Measurements from ENCODE around the gene MYO3B.
"Not testable (repeated sequence)": the region's sequence is repeated elsewhere in the genome, so short reads cannot be mapped to it uniquely, and the experiment has no call there.

MYO3B gene

DNA sequence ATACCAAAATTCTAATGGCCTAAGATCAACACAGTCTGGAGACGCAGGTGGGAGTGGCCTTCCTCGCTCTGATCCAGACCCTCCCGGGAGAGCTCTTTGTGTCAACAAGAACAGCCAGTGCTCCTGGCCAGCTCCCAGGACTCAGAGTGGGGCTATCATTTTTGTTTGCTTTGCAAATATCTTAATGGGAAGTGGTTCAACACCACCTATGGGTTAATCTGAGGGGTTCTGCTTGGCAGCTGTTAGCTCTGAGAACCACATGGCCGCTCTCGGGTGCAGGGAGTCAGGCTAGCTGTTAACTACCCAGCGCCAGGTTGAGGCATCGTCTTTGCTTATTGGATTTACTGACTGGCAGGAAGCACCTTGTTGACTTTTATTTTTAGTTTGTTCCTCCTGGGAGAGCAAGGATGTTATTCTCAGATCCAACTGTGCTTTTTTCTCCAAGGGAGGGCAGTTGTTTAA lies 352.4 kb downstream of the MYO3B start:
- peak; percentile 98 for DNase-seq

DNA sequence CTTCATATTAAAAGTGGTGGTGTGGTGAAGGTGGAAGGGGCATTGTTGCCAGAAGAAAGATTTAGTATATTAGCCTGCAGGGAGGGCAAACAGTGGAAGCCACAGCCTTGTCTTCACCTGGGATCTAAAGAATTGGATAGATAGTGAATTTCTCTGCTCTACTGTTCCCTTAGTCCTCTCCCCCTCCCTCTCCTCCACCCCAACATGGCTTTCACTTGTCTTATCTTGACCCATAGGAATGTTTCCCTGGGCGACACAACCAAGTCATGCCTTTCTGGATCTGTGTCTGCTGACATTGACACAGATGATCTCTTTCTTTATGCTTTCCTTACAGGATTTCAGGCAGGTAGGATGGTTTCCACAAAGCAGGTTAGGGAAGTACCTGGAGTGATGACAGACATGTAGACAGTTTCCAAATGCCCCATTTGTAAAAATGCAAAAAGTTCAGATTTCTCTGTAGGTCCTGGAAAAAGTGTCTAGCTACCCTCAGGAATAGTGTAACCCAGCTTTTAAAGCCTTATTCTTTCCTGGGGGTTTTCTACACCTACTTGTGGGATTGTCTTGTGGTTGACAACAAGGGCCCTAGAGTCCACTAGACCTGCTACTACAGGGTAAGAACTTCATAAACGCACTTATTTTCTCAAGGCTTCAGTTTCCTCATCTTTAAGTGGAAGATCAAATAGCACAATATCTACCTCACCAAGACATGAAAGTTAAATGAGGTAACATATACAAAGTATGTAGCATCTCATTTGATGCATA lies 353.0 kb downstream of the MYO3B start:
- no peak for DNase-seq

DNA sequence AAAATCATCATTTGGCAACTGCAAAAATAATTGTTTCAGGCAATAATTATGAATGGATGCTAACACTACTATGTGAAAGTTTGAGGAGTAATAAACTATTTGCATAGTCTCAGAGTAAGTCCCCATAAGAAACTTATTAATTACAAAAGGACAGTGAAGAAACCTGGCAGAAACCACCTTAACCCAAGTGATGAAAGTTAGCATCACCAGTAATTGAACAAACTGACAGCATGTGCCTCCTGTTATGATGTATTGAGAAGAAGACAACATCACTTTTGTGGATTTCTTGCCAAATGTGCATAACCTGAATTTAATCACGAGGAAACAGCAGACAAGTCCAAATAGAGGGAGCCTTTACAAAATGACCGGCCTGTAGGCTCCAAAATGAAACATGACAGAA lies 353.9 kb downstream of the MYO3B start:
- no peak for DNase-seq

DNA sequence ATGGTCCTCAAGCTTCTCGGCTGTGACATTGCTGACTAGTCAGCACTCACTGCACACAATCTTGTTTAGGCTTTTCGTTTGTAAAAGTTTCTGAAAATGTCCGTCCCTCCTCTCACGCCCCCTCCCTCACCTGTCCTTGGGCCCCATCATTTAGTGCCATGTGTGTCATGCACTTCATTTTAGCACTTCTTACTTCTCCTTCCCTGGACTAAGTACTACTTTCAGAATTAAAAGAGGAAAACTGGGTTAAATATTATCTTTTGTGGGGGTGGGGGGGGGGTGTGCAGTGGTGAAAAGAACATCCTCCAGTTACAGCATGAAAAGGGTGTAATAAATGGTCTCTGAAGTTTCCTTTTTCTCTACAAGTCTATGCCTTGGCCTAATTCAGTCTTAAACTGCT lies 355.2 kb downstream of the MYO3B start:
- DNase-seq, result no peak

DNA sequence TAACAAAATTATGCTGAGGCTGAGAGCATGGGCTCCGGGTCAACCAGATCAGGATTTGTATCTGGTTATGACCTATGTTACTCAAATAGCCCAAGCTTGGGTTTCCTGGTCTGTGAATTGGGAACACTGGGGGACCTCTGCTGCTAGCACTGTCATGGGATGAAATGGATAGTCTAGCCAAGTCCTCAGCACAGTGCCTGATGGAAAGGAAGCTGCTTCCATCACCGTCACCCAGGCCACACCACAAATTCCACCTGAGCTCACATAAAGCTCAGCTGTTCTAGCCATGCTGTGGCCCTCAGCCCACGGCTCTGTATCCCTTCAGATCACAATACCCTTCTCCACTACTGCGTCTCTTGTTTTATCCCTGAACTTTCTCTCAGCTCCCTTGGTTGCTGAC lies 357.6 kb downstream of the MYO3B start:
- no peak for DNase-seq

DNA sequence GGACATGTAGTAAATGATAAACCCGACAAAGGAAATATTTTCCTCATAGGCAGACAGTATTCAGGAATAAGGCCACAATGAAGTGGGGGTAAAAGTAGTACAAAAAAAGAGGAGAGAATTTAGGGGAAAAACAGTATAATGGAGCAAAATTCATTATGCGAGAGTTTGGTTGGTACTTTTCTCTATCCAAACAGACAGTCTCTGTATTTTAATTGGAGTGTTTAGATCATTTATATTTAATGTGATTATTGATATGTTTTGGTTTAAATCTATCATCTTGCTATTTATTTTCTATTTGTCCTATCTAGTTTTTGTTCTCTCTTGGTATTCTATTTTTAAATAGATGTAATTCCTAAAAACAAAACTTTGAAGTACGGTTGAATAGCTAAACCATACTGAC lies 366.9 kb downstream of the MYO3B start:
- DNase-seq, result no peak

DNA sequence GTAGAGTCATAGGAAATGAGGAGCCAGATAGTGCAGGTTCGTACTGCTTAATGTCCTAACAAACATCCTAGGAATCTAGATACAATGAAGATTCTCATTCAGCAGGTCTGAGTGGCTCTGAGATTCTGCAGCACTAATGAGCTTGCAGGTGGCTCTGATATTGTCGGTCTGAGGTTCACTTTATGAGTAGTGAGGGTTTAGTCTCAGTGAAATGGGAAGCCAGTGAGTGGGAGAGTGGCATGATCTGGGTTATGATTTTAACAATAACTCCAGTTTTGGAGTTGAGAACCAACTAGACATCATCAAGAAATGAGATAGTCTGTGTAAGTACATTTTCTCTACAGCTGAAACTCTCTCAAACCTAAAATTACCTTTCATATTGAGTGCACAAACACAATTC lies 370.4 kb downstream of the MYO3B start:
- DNase-seq, result no peak

DNA sequence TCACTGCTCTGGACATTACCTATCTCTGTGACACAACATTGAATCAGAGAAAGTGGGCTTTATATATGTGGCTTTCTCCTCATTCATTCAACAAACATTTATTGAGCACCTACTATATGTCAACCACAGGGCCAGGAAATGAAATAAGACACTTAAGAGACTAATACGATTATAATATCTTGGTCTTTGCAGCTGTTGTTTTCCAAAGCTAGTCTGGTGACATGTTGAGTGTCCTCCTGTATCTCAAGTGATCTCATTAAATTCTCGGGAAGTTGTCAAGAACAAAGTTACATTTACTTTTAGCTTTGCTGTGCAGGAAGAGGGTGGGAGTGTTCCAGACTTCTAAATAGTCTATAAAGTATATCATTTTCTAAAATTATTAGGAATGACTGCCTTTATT lies 372.6 kb downstream of the MYO3B start:
- no peak for DNase-seq

DNA sequence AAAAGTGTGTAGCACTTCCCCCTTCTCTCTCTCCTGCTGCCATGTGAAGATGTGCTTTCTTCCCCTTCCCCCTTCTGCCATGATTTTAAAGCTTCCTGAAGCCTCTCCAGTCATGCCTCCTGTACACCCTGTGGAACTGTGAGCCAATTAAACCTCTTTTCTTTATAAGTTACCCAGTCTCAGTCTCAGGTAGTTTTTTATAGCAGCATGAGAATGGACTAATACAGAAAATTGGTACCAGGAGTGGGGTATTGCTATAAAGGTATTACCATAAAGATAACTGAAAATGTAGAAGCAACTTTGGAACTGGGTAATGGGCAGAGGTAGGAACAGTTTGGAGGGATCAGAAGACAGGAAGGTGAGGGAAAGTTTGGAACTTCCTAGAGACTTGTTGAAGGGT lies 374.0 kb downstream of the MYO3B start:
- not testable (repeated sequence) for DNase-seq

DNA sequence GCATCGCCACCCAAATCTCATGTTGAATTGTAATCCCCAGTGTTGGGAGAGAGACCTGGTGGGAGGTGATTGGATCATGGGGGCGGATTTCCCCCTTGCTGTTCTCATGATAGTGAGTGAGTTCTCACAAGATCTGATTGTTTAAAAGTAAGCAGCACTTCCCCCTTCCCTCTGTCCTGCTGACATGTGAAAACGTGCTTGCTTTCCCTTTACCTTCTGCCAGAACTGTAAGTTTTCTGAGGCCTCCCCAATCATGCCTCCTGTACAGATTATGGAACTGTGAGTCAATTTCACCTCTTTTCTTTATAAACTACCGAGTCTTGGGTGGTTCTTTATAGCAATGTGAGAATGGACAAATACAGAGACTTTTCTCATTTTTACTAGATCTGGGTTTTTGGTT lies 375.8 kb downstream of the MYO3B start:
- DNase-seq, result no peak

DNA sequence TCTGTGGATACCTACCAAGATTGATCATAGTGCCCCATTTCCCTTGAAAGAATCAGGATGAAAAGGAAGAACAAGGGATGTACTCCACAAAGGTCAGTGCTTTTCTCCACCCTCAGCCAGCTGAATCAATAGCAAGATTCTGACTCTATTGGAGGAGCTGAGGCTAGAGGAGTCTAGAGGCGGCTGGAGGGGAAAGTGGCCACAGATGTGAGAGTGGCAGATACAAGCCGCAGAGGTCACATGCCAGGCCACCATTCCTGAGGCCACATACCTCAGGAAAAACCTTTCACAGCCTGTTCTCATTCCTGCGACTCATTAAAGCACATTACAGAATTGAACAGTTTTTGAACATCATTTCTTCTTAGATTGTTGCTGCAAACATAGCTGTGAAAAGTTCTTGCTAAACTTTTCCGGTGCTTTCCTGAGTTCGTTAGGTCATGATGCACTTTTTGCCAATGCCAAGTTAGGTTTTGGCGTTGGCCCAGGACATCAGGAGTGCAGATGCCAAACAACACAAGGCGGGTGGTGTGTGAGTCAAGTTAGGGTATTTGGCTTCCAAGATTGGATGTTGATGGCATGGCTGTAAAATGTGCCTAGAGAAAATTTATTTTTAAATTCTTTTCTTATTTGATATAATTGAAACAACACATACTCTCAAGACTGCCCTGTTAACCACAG lies 376.5 kb downstream of the MYO3B start:
- no peak for DNase-seq

DNA sequence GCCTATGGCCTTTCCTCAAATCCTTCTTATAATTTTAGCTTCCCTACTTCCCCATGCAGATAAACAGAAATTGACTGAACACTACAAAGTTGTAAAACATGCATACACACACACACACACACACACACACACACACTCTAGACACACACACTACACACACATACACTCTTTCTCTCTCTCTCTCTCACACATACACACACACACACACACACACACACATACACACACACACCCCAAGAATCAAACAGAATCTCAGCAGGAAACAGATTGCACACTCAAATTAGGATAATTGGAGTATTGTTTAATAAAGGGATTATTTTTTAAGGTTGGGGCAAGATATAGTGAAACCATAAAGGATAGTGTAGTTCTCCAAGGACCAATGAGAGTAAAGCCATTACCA lies 385.0 kb downstream of the MYO3B start:
- DNase-seq, result no peak

DNA sequence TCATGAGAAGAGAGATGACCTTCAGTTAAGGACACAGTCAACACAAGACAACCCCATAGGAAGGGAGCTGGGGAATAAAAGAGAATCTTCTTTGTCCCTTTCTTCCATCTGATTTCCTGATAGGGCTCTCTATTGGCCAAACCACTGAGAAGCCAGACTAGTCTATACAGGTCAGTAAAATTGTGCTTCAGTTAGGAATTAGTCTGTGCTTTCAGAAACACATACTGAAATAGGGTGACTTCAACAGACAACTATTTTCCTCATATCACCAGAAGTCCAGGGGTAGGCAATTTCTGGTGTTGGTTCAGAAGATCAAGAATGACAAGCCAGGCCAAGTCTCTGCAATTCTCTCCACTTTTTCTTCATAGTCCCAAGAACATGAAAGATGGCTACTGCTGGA lies 385.5 kb downstream of the MYO3B start:
- DNase-seq, result no peak

DNA sequence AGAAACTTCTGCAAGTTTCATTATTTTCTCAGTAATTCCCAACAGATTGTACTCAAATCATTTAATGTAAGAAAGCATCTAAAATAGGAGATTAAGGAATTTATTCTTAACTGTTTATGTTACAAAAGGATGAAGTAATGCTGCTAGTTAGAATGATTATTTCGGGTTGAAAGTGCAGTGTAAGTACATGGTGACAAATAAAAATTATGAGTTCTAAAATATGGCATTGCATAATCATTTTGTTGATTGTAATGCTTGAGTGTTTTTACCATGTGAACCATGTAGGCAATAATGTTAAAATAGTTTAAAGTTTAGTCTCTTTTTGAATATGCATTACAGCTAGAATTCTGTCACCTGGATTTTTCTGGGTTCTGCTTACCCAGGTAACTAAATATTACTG lies 388.2 kb downstream of the MYO3B start:
- DNase-seq, result no peak

DNA sequence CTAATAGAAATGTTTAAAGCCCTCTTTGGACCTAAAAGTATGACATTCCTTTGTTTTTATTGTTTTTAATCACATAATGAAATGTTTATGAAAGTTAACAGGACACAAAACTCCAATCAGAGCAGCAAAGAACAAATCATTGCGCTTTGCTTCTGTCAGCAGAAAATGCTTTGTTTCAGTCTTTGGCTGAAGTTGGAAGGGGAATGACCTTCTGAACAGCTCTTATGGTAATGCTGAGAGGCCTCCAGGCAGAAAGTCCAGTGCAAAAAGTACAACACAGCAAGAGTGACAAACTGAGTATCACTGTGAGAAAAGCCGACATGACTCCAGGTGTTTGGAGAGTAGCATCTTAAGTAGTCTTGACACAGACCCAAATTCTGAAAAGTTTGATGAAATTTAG lies 389.5 kb downstream of the MYO3B start:
- no peak for DNase-seq

DNA sequence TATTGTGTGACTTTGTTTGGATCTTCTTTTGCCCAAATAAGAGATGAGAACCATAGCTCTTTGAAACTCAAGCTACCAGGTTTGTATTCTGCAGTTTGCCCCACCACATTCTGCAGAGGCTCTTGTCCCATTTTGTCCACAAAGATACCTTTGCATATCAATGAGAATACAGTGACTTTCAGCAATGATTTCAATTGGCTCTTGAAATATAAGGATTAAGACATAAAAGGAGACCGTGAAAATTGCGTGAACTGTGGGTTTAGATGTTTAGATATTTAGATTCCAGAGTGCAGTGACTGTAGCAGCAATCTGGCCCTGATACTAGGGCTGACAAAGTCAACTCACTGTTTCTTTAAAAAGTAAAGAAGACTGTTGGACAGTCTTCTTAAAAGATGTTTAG lies 390.6 kb downstream of the MYO3B start:
- DNase-seq, result no peak

DNA sequence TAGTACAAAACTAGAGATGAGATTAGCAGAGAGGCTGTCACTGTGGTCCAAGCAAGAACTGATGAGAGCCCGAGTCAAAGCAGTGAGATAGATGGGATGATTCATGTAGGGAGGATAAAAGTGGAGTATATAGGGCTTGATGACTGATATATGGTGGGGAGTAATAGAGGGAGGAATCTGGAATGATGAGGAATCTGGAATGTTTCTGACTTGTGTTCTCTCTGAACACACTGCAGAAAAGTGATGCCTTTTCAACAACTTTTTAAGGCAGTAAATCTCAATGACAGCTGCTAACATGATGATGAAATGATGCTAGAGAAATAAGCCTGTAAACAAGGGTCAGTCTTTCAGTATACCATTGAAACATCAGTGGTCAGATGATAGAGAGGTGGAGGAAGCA lies 393.7 kb downstream of the MYO3B start:
- DNase-seq, result no peak

DNA sequence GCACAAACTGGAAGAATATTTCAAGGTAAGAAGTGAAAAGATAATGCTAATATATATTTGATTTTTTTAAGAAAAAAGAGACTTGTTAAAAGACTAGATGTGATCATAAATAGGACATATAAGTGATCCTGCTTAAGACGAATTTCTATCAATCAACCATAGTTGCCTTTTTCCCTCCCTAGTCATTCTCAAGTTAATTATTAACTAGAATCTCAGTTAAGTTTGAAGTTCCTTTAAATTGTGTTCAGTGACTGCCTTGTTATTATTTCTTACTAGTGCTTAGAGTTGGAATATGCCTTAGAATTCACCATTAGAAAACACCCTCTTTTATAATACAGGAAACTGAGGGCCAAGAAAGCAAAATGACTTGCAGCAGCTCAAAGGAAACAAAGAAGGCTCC lies 395.7 kb downstream of the MYO3B start:
- no peak for DNase-seq

DNA sequence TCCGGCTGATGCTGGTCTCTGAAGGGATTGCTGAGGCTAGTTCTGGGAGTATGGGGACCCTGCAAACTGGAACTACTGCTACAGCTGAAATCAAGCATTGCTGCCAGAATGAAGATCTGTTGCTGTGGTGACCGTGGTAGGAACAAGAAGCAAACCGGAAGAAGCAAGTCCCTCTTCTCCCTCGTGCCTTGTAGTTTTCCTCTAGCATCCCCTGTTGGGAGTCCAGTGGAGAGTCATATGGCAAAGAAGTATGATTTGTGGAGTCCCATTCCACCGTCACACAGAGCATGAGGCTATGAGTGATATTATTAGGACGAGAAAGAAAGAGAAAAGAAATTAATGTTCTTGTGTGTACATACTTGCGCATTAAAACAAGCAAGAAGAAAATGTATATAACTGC lies 398.3 kb downstream of the MYO3B start:
- DNase-seq, result no peak

DNA sequence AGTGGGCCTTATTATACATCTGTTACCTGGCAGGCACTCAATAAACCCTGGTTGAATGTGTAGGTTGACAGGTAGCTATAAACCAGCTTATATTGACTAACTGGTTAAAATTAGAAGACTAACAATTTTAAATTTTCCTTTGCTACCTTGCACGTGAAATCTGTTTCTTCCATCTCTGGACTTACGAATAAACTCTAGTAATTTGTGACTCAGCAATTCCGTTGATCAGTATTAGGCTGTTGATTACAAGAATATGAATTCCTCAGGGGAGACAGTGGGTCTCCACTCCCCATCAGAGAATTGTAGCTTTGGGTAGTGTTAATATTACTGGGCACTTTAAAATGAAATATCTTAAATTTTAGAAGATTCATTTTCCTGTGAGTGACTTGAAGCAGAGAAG lies 399.4 kb downstream of the MYO3B start:
- no peak for DNase-seq

DNA sequence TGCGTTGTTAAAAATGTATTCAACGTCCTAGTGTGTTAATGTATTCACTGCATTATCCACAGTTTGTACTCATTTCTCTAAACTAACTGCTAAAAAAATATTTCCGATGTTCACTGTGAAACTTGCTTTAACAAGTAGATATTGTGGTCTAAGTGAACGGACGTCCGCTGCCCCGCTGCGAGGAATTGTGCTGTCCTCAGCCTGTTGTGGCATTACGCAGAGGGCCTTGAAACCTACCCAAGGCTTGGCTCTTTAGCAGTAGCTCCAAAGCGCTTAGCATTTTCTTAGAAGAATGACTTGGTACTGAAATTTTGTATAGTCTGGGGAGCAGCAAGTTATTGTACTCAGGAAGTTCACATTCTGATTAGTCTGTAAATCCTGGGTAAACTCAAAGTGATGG lies 400.7 kb downstream of the MYO3B start:
- no peak for DNase-seq

DNA sequence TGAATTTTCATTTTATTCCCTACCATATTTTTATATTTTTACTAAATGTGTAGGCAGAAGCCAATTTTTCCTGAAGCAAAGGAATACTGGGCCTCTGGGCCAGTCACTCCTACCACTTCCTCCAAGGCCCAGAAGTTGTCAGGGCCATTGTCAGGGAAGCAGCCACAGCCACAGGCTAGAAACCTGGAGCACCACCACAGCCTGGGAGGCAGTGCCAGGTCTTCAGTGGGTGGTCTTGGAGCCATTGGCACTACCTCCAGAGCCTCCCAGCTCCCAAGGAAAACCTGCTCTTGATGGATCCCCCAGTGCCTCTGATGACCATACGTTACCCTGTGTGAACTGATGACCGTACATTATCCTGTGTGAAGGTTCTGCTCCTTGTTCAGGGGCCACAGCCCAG lies 401.6 kb downstream of the MYO3B start:
- no peak for DNase-seq

DNA sequence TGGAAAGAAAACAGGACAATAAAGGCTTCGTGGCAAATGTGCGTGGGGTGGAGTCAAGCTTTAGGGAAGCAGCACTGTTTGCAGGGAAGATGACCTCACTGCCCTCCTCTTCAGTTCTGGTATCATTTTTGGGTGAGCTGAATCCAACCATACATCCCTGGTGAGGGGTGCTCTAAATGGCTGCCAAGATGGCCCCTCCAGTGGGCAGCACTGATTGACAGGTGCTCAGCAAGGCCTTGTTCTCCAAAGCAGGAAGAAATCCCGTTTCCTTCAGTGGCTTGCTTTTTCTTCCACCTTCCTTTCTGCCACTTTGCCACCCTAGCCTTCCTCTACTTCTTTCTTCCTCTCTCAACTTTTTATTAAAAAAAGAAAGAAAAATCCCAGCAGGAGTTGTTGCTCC lies 404.4 kb downstream of the MYO3B start:
- no peak for DNase-seq

DNA sequence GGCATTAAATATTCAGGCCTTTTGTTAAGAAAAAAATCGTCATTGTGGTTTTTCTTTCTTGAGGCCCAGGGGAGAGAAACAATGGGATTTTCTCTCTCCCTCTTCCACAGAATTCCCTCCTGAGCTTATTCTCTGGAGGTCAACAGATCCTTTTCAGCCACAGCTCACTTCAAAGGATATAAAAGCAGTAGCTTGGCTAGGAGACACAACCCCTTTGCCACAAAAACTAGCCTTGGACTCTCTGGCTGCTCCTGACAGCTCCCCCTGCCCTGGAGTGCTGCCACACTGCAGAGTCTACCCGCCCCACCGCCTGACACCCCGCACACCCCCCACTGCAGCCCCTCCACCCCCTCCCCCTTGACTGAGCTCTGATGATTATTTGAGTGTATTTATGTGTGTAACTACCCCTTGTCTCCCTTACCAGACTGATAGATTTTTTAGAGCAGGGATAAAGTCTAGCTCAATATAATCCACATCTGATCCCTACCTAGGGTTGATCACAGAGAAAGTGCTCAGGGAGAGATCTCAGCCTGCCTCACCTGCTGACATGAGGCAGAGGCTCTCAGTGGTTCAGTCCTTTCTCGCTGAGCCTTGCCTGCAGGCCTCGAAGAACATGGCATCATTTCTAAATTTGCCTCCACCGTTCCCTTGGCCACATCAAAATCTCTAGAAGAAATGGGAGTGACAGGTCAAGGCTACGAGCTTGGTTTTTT lies 405.0 kb downstream of the MYO3B start:
- no peak for DNase-seq

Measured in NCI-H69 (cell line).